ENCODE results near the gene ZNF740. TPM values are rescaled to one million over a fixed set of nuclear protein-coding genes. Genes with fewer than 3 reads are reported as not detected.

Gene ZNF740
- total RNA-seq, 1 experiment from 2014 or later: 49.7 TPM

GRCh38 chr12:53244337-53244736 is 63.8 kb downstream of the ZNF740 start:
- DNase-seq (ENCODE audit: low read depth, low spot score) (no peak), ATAC-seq (no peak)
- BruUV-seq (replicated peaks): no TSS peak
- Histone ChIP-seq H2AFZ (ENCODE audit: low read depth, low read length, poor library complexity, severe bottlenecking) (no peak overlapping the region), H3K4me1 (ENCODE audit: control insufficient read depth in 1 of 2, insufficient read depth in 2 of 2, low read length in 2 of 2) (no peaks in the 10 kb centered on the region), H3K27ac (ENCODE audit: low read depth, low read length) (no peak overlapping the region), H3K36me3 (ENCODE audit: control insufficient read depth in 1 of 2, insufficient read depth in 2 of 2, low read length in 2 of 2) (no peaks in the 10 kb centered on the region), H3K9me3 (ENCODE audit: control insufficient read depth in 1 of 2, insufficient read depth in 1 of 2, low read depth in 1 of 2, low read length in 2 of 2) (no peaks in the 10 kb centered on the region), H3K4me3 (replicated peaks in 1 of 2; ENCODE audit: low read depth in 1 of 2, low read length in 2 of 2) (no peak overlapping the region), H3K27me3 (ENCODE audit: insufficient read depth, low read length) (peaks cover 3% of the 10 kb centered on the region; the same call in 1 of the 2 replicates), H3K9ac (ENCODE audit: low read length) (no peak overlapping the region), H3K79me2 (ENCODE audit: insufficient read depth, low read length) (no peaks in the 10 kb centered on the region), H3K9me2 (ENCODE audit: insufficient read depth) (no peaks in the 10 kb centered on the region), H4K20me1 (ENCODE audit: insufficient read depth) (no peaks in the 10 kb centered on the region), H3K4me2 (ENCODE audit: low read length) (no peak overlapping the region)
- ChIA-PET POLR2A (no interaction called here), RAD21 (ENCODE audit: low non-redundant PET in 1 of 2, low total read pairs in 2 of 2, uncharacterized antibody in 2 of 2, unreplicated experiment in 2 of 2) (no interaction called here), CTCF (no interaction called here)
- TF ChIP-seq YY1 (IDR thresholded peaks at IDR 0.05; ENCODE audit: extremely low read depth, insufficient replicate concordance, low read depth, low read length) (no peak), ATF3 (IDR thresholded peaks at IDR 0.05) (no peak), ZNF274 (IDR thresholded peaks at IDR 0.05; ENCODE audit: low read depth, low read length) (no peak), ZBTB33 (IDR thresholded peaks at IDR 0.05; ENCODE audit: extremely low read depth, insufficient replicate concordance, low read length) (no peak), CBX3 (IDR thresholded peaks at IDR 0.05; ENCODE audit: low read depth) (no peak), POLR2AphosphoS5 (IDR thresholded peaks at IDR 0.05; ENCODE audit: low read depth, low read length) (no peak), RAD21 (IDR thresholded peaks at IDR 0.05; ENCODE audit: low read depth) (no peak), SP1 (IDR thresholded peaks at IDR 0.05; ENCODE audit: low read depth) (no peak), POLR2A (IDR thresholded peaks at IDR 0.05; ENCODE audit: borderline replicate concordance, extremely low read depth, insufficient read depth, insufficient read length) (no peak), TCF7L2 (IDR thresholded peaks at IDR 0.05; ENCODE audit: borderline replicate concordance, extremely low read depth, insufficient read depth, insufficient read length) (no peak), ZFX (IDR thresholded peaks at IDR 0.05) (no peak)
- intact Hi-C loops (cut with micrococcal nuclease): no loop called here

Other genes starting within 250 kb of the ZNF740 start
- 1,229 TPM for gene KRT18, start 231.6 kb upstream of the ZNF740 start, total RNA-seq (2021; ENCODE audit: unreplicated experiment)
- gene EIF4B, start 174.3 kb upstream of the ZNF740 start, total RNA-seq (2021; ENCODE audit: unreplicated experiment): 809 TPM
- gene TNS2, start 130.7 kb upstream of the ZNF740 start, total RNA-seq (2021; ENCODE audit: unreplicated experiment): 25.7 TPM
- gene SPRYD3, start 101.3 kb upstream of the ZNF740 start, total RNA-seq (2021; ENCODE audit: unreplicated experiment): 47.5 TPM
- gene IGFBP6, start 83.1 kb upstream of the ZNF740 start, total RNA-seq (2021; ENCODE audit: unreplicated experiment): 83.4 TPM
- 0.17 TPM for gene SOAT2, start 77.2 kb upstream of the ZNF740 start, total RNA-seq (2021; ENCODE audit: unreplicated experiment)
- gene CSAD, start 203 bp downstream of the ZNF740 start, total RNA-seq (2021; ENCODE audit: unreplicated experiment): 20.3 TPM
- gene ITGB7, start 26.5 kb downstream of the ZNF740 start, total RNA-seq (2021; ENCODE audit: unreplicated experiment): 1.9 TPM
- 68.9 TPM for gene RARG, start 51.5 kb downstream of the ZNF740 start, total RNA-seq (2021; ENCODE audit: unreplicated experiment)
- 50.3 TPM for gene ESPL1, start 87.6 kb downstream of the ZNF740 start, total RNA-seq (2021; ENCODE audit: unreplicated experiment)
- 318 TPM for gene PFDN5, start 114.8 kb downstream of the ZNF740 start, total RNA-seq (2021; ENCODE audit: unreplicated experiment)
- 104 TPM for gene MYG1, start 119.0 kb downstream of the ZNF740 start, total RNA-seq (2021; ENCODE audit: unreplicated experiment)
- gene AAAS, start 140.9 kb downstream of the ZNF740 start, total RNA-seq (2021; ENCODE audit: unreplicated experiment): 87.9 TPM
- not detected for gene SP7, start 155.6 kb downstream of the ZNF740 start, total RNA-seq (2021; ENCODE audit: unreplicated experiment)
- 96.8 TPM for gene SP1, start 199.5 kb downstream of the ZNF740 start, total RNA-seq (2021; ENCODE audit: unreplicated experiment)
- not detected for gene AMHR2, start 243.1 kb downstream of the ZNF740 start, total RNA-seq (2021; ENCODE audit: unreplicated experiment)